ENCODE data around the gene TRIM44.

Gene TRIM44

GRCh38 chr11:35742707-35743454 lies 80.3 kb downstream of the TRIM44 start:
- no peak for TF ChIP-seq ZFX (IDR thresholded peaks at IDR 0.05; ENCODE audit: borderline replicate concordance)
- no peak overlapping the region for H3K27ac ChIP-seq

- no peak overlapping the region for H3K27ac ChIP-seq
- TF ChIP-seq CTCF (IDR thresholded peaks at IDR 0.05) (no peak), ZFX (IDR thresholded peaks at IDR 0.05; ENCODE audit: borderline replicate concordance) (no peak)
Measured at GRCh38 chr11:35746356-35747153, 84.0 kb downstream of the TRIM44 start.

GRCh38 chr11:35747668-35748067 lies 85.1 kb downstream of the TRIM44 start:
- no peak for TF ChIP-seq CTCF (IDR thresholded peaks at IDR 0.05)
- no peak for TF ChIP-seq ZFX (IDR thresholded peaks at IDR 0.05; ENCODE audit: borderline replicate concordance)
- no peak overlapping the region for H3K27ac ChIP-seq

- no peak for TF ChIP-seq CTCF (IDR thresholded peaks at IDR 0.05)
- no peak for TF ChIP-seq ZFX (IDR thresholded peaks at IDR 0.05; ENCODE audit: borderline replicate concordance)
- no peak overlapping the region for H3K27ac ChIP-seq
Measured at GRCh38 chr11:35748644-35749043, 86.1 kb downstream of the TRIM44 start.

- no peak overlapping the region for H3K27ac ChIP-seq
- TF ChIP-seq ZFX (IDR thresholded peaks at IDR 0.05; ENCODE audit: borderline replicate concordance) (no peak), CTCF (IDR thresholded peaks at IDR 0.05) (no peak)
Measured at GRCh38 chr11:35750315-35750714, 87.7 kb downstream of the TRIM44 start.

GRCh38 chr11:35750981-35751663 lies 88.5 kb downstream of the TRIM44 start:
- TF ChIP-seq CTCF (IDR thresholded peaks at IDR 0.05) (no peak), ZFX (IDR thresholded peaks at IDR 0.05; ENCODE audit: borderline replicate concordance) (no peak)
- no peak overlapping the region for H3K27ac ChIP-seq

- TF ChIP-seq CTCF (IDR thresholded peaks at IDR 0.05) (no peak), ZFX (IDR thresholded peaks at IDR 0.05; ENCODE audit: borderline replicate concordance) (no peak)
- no peak overlapping the region for H3K27ac ChIP-seq
Measured at GRCh38 chr11:35751664-35752061, 89.1 kb downstream of the TRIM44 start.
